Limb (tissue), 2 donors: ENCODE results near the gene BCO2.
"Not testable (repeated sequence)": the region's sequence is repeated elsewhere in the genome, so short reads cannot be mapped to it uniquely, and the experiment has no call there.

ENCODE experiments used
- DNase-seq, 2 donors: peaks; one replicate each; pipeline ENCODE4 v3.0.0-alpha.2; 2016; ENCODE audit errors: extremely low spot score in 2 of 2

BCO2 gene

GRCh38 chr11:112174789-112175598, at the start of gene BCO2:
Gene BCO2 (plus strand): TSS chr11:112175512. CDS start chr11:112175602, 90 bp downstream.
- DNase-seq: peak; percentile 88 to 89

GRCh38 chr11:112127056-112127455, 48.3 kb upstream of the BCO2 start:
- no peak for DNase-seq

- DNase-seq: peak in 1 of 2 donors; percentile 12
These were observed 46.7 kb upstream of the BCO2 start for GRCh38 chr11:112128483-112129121.

GRCh38 chr11:112129656-112130055, 45.7 kb upstream of the BCO2 start:
- no peak for DNase-seq

- no peak for DNase-seq
These were observed 42.6 kb upstream of the BCO2 start for GRCh38 chr11:112132737-112133136.

- no peak for DNase-seq
These were observed 40.8 kb upstream of the BCO2 start for GRCh38 chr11:112134473-112134872.

GRCh38 chr11:112143597-112143996, 31.7 kb upstream of the BCO2 start:
- DNase-seq: no peak

- no peak for DNase-seq
These were observed 24.8 kb upstream of the BCO2 start for GRCh38 chr11:112150517-112150916.

- DNase-seq: no peak
These were observed 19.0 kb upstream of the BCO2 start for GRCh38 chr11:112156153-112156955.

GRCh38 chr11:112156956-112157766, 18.2 kb upstream of the BCO2 start:
- DNase-seq: no peak

- no peak for DNase-seq
These were observed 15.9 kb upstream of the BCO2 start for GRCh38 chr11:112159098-112160065.

GRCh38 chr11:112160091-112160848, 15.0 kb upstream of the BCO2 start:
- no peak for DNase-seq

- DNase-seq: no peak
These were observed 14.3 kb upstream of the BCO2 start for GRCh38 chr11:112161012-112161411.

GRCh38 chr11:112162200-112162599, 13.1 kb upstream of the BCO2 start:
- DNase-seq: not testable (repeated sequence)

- DNase-seq: no peak
These were observed 12.4 kb upstream of the BCO2 start for GRCh38 chr11:112162761-112163546.

GRCh38 chr11:112163875-112164685, 11.2 kb upstream of the BCO2 start, which contains the start of gene IL18:
Gene IL18 (minus strand): TSS chr11:112164094. CDS start chr11:112155053, 9,041 bp downstream.
- DNase-seq: no peak

- DNase-seq: no peak
These were observed 10.3 kb upstream of the BCO2 start for GRCh38 chr11:112165049-112165448.
